Limb (tissue), 2 donors: ENCODE data around the gene HOXD10.

ENCODE experiments used
- DNase-seq, 2 donors: peaks; one replicate each; pipeline ENCODE4 v3.0.0-alpha.2; 2016; ENCODE audit errors: extremely low spot score in 2 of 2

The HOXD10 gene

DNA sequence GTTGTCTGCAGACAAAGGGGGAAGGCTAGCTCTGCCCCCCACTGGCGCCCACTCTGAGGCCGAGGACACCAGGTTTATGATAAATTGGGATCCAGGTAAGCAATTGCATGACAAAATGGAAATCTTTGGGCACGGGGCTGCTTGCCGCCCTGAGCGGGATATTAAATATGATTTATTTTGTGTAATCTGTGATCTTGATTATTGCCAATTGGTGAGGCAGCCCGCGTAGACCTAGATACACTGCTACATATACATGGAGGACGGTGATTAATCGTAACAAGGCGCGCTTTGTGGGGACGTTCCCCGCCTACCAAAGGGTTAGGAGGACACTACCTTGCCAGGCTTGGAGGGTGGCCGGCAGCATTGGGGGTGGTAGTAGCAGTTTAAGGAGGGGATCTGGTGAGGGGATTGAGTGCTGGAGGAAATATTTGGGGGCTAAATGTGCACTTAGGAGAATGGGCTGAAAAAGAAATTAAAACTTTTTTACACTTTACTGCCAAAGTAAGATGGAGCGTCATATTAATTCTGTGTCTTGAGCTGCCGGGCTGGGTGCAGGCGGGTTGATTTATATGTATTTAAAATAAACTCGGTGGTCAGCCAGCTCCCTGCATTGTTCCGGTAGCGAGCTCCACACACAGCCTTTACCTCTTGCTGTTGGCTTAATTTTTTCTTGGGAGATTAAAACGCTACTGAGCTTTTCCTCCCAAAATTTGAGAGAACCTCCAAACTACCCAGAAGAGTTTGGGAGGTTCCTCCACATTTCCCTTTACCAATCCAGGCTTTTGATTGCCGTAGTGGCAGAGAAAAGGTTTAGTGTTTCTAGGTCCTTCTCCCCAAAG is 44.6 kb downstream of the HOXD10 start:
- DNase-seq = no peak

- peak in 1 of 2 donors; percentile 76 for DNase-seq
These were observed 45.4 kb downstream of the HOXD10 start for GRCh38 chr2:176161825-176162626.

GRCh38 chr2:176162911-176163671 is 46.5 kb downstream of the HOXD10 start:
- DNase-seq = no peak

DNA sequence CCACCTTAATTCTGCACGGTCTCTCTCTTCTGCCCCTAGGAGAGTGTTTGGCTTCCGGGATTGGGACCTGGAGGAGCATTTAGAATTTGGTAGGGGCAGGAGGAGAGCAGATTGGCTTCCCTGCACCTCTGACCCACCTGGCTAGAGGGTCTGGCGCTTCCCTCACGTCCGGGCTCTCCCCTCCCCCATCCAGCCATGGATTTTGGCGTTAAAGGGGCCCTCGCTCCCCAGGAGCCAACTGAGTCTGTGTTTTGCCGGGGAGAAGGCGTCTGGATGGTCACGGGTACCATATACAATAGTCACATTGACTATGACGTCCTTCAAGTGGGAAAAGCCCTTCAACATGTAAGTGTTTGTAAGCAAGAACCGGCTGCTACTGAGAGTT is 47.1 kb downstream of the HOXD10 start:
- no peak for DNase-seq

DNA sequence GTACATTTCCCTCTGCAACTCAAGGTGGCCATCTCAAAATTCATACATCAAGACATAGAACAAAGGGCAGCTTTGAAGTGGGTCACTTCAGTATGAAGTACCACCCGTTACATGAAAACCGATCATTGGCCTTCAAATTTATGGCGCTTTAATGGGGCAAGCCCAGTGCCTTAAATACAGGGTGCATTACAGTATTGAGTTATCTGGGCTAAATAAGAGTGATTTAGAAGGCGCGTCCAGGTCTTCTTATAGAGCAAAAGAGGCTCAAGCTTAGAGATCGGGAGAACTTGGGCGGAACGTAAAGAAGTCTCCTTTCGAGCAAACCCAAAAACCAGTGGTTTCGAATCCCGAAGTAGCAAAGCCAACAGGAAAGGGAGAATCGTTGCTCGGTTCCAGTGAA is 47.6 kb downstream of the HOXD10 start:
- no peak for DNase-seq

DNA sequence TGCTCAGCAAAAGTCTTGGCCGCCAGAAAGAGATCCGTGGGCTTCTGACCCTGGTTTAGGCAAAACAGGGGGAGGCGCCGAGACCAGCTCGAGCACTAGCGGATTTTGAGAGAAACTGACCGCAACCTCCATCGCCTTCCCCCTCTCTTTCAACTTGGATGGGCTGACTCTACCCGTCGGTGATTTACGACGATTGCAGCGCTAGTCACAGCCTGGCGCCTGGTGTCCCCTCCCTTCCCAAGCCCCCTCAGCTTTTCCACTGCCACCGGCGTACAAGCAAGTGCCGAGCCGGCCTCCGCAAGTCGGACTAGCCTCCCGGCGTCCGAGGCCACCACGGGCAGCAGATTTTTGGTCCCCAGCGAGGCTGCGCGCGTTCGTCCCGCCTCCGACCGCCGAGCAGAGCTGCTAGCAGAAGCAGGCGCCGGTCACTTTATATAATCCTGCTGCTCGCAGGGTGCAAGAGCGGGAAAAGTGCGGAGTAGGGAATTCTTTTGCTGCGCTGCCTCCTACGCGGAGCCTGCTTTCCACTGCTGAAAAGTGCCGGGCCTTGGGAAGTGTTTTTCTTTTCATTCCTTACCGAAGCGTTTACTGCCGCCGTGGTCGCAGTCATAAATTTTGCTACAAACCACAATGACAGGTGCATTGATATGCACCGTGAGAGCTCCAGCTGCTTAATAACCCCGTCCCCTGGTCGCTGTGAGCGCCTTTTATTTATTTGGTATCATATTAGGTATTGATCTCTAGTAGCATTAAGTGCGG is 48.2 kb downstream of the HOXD10 start:
- DNase-seq = peak in 1 of 2 donors; percentile 66

DNA sequence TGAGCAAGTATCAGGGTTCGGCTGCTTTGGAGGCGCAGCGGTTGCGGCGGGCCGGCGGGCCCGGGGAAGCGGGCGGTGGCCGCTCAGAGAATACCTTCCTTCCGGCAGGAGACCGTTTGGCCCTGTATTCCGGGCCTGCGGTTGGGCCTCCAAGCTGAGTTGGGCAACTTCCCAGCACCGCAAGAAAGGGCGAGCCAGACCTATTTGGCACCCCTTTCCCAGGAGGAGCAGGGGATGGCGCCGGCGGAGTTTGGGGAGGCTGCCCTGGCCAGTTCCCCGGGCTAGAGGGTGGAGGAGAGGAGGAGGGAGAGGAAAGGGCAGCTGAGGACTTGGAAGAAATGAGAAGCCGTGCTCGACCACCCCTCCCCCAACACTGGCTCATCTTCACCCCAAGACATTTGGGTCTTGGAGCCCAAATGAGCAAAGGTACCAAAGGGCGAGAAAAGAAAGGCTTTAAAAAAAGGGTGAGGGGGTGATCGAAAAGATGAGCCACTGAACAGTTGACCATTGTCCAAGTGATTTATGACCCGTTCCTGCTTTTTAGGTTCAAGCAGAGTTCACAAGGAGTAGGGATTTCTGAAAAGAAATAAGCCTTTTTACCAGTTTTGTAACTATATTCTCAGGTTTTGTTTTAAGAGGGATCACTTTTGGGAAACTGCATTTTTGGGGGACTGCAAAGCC is 48.9 kb downstream of the HOXD10 start:
- DNase-seq = no peak

GRCh38 chr2:176166272-176166671 is 49.7 kb downstream of the HOXD10 start:
- no peak for DNase-seq

GRCh38 chr2:176167398-176167797 is 50.8 kb downstream of the HOXD10 start:
- DNase-seq = no peak

- DNase-seq = no peak
These were observed 52.6 kb downstream of the HOXD10 start for GRCh38 chr2:176169181-176169580.
